HL-60 (cell line): ENCODE results near the gene AOPEP.

Experiments
- DNase-seq, 2 experiments: peaks; one replicate each; pipeline ENCODE4 v3.0.0-alpha.2; 2010 to 2020; ENCODE audit warnings: low read depth in 1 of 2, low spot score in 1 of 2
- H3K27ac ChIP-seq: fragments of 250-450 bp; sonication (Bioruptor Pico); replicated peaks from 2 replicates; pipeline ENCODE4 v1.5.1; 2020; ENCODE audit warnings: mild to moderate bottlenecking, moderate library complexity
- H3K27me3 ChIP-seq: fragments of 250-450 bp; sonication (Bioruptor Pico); 2 replicates; pipeline ENCODE4 v1.5.1; 2021; ENCODE audit warnings: mild to moderate bottlenecking, moderate library complexity; ENCODE audit not compliant: insufficient read depth, poor library complexity, severe bottlenecking
- H3K4me3 ChIP-seq: replicated peaks from 2 replicates; pipeline ENCODE4 v1.5.1; 2011; ENCODE audit warnings: mild to moderate bottlenecking, control low read depth, low read length; ENCODE audit not compliant: insufficient read depth
- GABPA ChIP-seq: IDR thresholded peaks from 2 replicates; pipeline ENCODE4 v1.6.1; 2012; ENCODE audit warnings: low read depth
- POLR2AphosphoS5 ChIP-seq: IDR thresholded peaks from 2 replicates; pipeline ENCODE4 v1.6.1; 2012; ENCODE audit warnings: low read depth
- SPI1 ChIP-seq: IDR thresholded peaks from 2 replicates; pipeline ENCODE4 v1.6.1; 2012; ENCODE audit warnings: low read depth, mild to moderate bottlenecking, borderline replicate concordance
- TF ChIP-seq, protein P1 (sequence below): IDR thresholded peaks from 2 replicates; pipeline ENCODE4 v1.6.1; 2012; ENCODE audit warnings: low read depth; ENCODE audit not compliant: insufficient replicate concordance
- TF ChIP-seq, protein P2 (sequence below): IDR thresholded peaks from one replicate; pipeline ENCODE4 v1.5.1; 2011; ENCODE audit warnings: low read length, control low read depth, inconsistent platforms; ENCODE audit not compliant: insufficient read depth

AOPEP gene

GRCh38 chr9:94892675-94893074 is 166.2 kb downstream of the AOPEP start:
- TF ChIP-seq, protein P1, sequence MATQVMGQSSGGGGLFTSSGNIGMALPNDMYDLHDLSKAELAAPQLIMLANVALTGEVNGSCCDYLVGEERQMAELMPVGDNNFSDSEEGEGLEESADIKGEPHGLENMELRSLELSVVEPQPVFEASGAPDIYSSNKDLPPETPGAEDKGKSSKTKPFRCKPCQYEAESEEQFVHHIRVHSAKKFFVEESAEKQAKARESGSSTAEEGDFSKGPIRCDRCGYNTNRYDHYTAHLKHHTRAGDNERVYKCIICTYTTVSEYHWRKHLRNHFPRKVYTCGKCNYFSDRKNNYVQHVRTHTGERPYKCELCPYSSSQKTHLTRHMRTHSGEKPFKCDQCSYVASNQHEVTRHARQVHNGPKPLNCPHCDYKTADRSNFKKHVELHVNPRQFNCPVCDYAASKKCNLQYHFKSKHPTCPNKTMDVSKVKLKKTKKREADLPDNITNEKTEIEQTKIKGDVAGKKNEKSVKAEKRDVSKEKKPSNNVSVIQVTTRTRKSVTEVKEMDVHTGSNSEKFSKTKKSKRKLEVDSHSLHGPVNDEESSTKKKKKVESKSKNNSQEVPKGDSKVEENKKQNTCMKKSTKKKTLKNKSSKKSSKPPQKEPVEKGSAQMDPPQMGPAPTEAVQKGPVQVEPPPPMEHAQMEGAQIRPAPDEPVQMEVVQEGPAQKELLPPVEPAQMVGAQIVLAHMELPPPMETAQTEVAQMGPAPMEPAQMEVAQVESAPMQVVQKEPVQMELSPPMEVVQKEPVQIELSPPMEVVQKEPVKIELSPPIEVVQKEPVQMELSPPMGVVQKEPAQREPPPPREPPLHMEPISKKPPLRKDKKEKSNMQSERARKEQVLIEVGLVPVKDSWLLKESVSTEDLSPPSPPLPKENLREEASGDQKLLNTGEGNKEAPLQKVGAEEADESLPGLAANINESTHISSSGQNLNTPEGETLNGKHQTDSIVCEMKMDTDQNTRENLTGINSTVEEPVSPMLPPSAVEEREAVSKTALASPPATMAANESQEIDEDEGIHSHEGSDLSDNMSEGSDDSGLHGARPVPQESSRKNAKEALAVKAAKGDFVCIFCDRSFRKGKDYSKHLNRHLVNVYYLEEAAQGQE: no peak
- TF ChIP-seq GABPA (no peak), POLR2AphosphoS5 (no peak)
- TF ChIP-seq, protein P2, sequence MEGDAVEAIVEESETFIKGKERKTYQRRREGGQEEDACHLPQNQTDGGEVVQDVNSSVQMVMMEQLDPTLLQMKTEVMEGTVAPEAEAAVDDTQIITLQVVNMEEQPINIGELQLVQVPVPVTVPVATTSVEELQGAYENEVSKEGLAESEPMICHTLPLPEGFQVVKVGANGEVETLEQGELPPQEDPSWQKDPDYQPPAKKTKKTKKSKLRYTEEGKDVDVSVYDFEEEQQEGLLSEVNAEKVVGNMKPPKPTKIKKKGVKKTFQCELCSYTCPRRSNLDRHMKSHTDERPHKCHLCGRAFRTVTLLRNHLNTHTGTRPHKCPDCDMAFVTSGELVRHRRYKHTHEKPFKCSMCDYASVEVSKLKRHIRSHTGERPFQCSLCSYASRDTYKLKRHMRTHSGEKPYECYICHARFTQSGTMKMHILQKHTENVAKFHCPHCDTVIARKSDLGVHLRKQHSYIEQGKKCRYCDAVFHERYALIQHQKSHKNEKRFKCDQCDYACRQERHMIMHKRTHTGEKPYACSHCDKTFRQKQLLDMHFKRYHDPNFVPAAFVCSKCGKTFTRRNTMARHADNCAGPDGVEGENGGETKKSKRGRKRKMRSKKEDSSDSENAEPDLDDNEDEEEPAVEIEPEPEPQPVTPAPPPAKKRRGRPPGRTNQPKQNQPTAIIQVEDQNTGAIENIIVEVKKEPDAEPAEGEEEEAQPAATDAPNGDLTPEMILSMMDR: no peak
- DNase-seq: no peak
- Histone ChIP-seq H3K4me3 (no peak overlapping the region), H3K27me3 (no peaks in the 10 kb centered on the region), H3K27ac (no peak overlapping the region)

GRCh38 chr9:94894094-94894699 is 167.7 kb downstream of the AOPEP start:
- no peak overlapping the region for H3K27ac ChIP-seq
- H3K4me3 ChIP-seq: no peak overlapping the region
- H3K27me3 ChIP-seq: no peaks in the 10 kb centered on the region
- TF ChIP-seq GABPA (no peak), SPI1 (no peak), POLR2AphosphoS5 (no peak)
- TF ChIP-seq, protein P2: no peak
- TF ChIP-seq, protein P1: no peak
- DNase-seq: no peak

DNA sequence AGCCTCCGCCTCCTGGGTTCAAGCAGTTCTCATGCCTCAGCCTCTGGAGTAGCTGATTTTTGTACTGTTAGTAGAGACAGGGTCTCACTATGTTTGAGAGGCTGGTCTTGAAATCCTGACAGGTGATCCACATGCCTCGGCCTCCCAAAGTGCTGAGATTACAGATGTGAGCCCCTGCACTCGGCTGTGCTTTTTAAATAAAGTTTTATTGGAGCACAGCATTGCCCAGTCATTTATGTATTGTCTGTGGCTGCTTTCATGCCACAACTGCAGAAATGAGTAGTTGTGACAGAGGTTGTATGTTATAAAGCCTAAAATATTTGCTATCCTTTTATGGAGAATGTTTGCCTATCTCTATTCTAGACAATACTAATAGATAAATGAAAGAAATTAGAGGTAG is 169.2 kb downstream of the AOPEP start:
- TF ChIP-seq, protein P2: no peak
- TF ChIP-seq POLR2AphosphoS5 (no peak), GABPA (no peak), SPI1 (no peak)
- TF ChIP-seq, protein P1: no peak
- no peaks in the 10 kb centered on the region for H3K27me3 ChIP-seq
- no peak overlapping the region for H3K27ac ChIP-seq
- DNase-seq: no peak
- H3K4me3 ChIP-seq: no peak overlapping the region
